HepG2 (cell line): ENCODE data around the gene MMP8. TPM values are rescaled to one million over a fixed set of nuclear protein-coding genes. Genes with fewer than 3 reads are reported as not detected.

ENCODE experiments used
- ATAC-seq: fragments of 200-7000 bp; cut with Tn5 transposase; 3 replicates; pipeline ENCODE4 v1.9.1; 2020; ENCODE audit warnings: mild to moderate bottlenecking, moderate library complexity
- BruUV-seq: library from RNA; stranded (reverse); fragments of 400-500 nt; replicated peaks from 2 replicates; lab custom pipeline; 2021; lab: Mats Ljungman, UMichigan
- CTCF ChIA-PET: fragments of 300-600 bp; formaldehyde crosslinking; extraction: SDS; loops from one replicate; lab custom pipeline; 2021; ENCODE audit warnings: low total read pairs, inconsistent platforms, low intra/inter-chr PET ratio; lab: Yijun Ruan, JAX
- POLR2A ChIA-PET: fragments of 350-600 bp; sonication (Branson Sonifier 250); formaldehyde crosslinking; loops from one replicate; lab custom pipeline; 2020; ENCODE audit warnings: antibody characterized with exemption, inconsistent platforms; lab: Yijun Ruan, JAX
- DNase-seq: peaks from one replicate; pipeline ENCODE4 v3.0.0-alpha.2; 2015; ENCODE audit warnings: low spot score
- FAIRE-seq: peaks from 3 replicates; lab custom pipeline; 2011; peaks lifted over from hg19 to GRCh38; lab: Jason Lieb, UNC
- H2AFZ ChIP-seq: one replicate; pipeline ENCODE4 v1.6.1; 2011; ENCODE audit warnings: low read length, inconsistent platforms
- H3K27ac ChIP-seq: fragments of 300-600 bp; 3 replicates; pipeline ENCODE4 v1.8.0; 2011; ENCODE audit warnings: mixed run types, mild to moderate bottlenecking, mixed read lengths, low read length, inconsistent platforms; ENCODE audit not compliant: insufficient read depth; ENCODE audit errors: extremely low read length
- H3K27me3 ChIP-seq, 2 experiments: fragments of 200-600 bp in 1 of 2; 2 replicates in 1 of 2; 3 replicates in 1 of 2; pipeline versions ENCODE4 v1.6.0 to v1.8.0; 2011; ENCODE audit warnings: low read length in 2 of 2, mild to moderate bottlenecking in 2 of 2, moderate library complexity in 2 of 2, inconsistent platforms in 1 of 2; ENCODE audit not compliant: insufficient read depth in 2 of 2, control insufficient read depth in 1 of 2
- H3K36me3 ChIP-seq, 2 experiments: fragments of 200-600 bp in 1 of 2; replicated peaks in 1 of 2; 2 replicates in 1 of 2; 3 replicates in 1 of 2; pipeline versions ENCODE4 v1.5.1 to v1.8.0; 2011; ENCODE audit warnings: low read length in 2 of 2, inconsistent platforms in 1 of 2; ENCODE audit not compliant: insufficient read depth in 2 of 2, control insufficient read depth in 1 of 2
- H3K4me1 ChIP-seq: 2 replicates; pipeline ENCODE4 v1.5.1; 2012; ENCODE audit warnings: low read length, inconsistent platforms; ENCODE audit not compliant: insufficient read depth
- H3K4me2 ChIP-seq: 2 replicates; pipeline ENCODE4 v1.6.0; 2011; ENCODE audit warnings: low read depth, low read length, inconsistent platforms
- H3K4me3 ChIP-seq, 3 experiments: fragments of 200-600 bp in 1 of 3; sonication (generic), shearing (Covaris generic) in 1 of 3; replicated peaks in 1 of 3; 2 replicates each; pipeline ENCODE4 v1.5.1; 2011 to 2016; ENCODE audit warnings: low read length in 3 of 3, inconsistent platforms in 2 of 3, low read depth in 2 of 3, mild to moderate bottlenecking in 2 of 3, control low read depth in 1 of 3, mixed read lengths in 1 of 3; ENCODE audit not compliant: insufficient read depth in 1 of 3
- H3K79me2 ChIP-seq: one replicate; pipeline ENCODE4 v1.6.1; 2011; ENCODE audit warnings: low read length, inconsistent platforms; ENCODE audit not compliant: insufficient read depth
- H3K9ac ChIP-seq: 2 replicates; pipeline ENCODE4 v1.6.0; 2011; ENCODE audit warnings: mild to moderate bottlenecking, low read depth, low read length, inconsistent platforms; ENCODE audit not compliant: insufficient read depth
- H3K9me3 ChIP-seq: 2 replicates; pipeline ENCODE4 v1.5.1; 2012; ENCODE audit warnings: mild to moderate bottlenecking, low read length
- H4K20me1 ChIP-seq: 2 replicates; pipeline ENCODE4 v1.6.0; 2011; ENCODE audit warnings: inconsistent platforms, mild to moderate bottlenecking, low read length, moderate library complexity; ENCODE audit not compliant: insufficient read depth
- CREM ChIP-seq, 2 experiments: sonication (generic) in 1 of 2; formaldehyde crosslinking in 1 of 2; IDR thresholded peaks; 2 replicates each; pipeline versions ENCODE4 v1.4.0 to v1.6.1; 2016 to 2020; ENCODE audit warnings: antibody characterized with exemption in 1 of 2, mild to moderate bottlenecking in 1 of 2, missing genetic modification reagents in 1 of 2
- EED ChIP-seq: sonication (generic); formaldehyde crosslinking; IDR thresholded peaks from 2 replicates; pipeline ENCODE4 v1.5.0; 2020; ENCODE audit warnings: mild to moderate bottlenecking, missing genetic modification reagents
- FOXO1 ChIP-seq: sonication (generic); formaldehyde crosslinking; IDR thresholded peaks from 2 replicates; pipeline ENCODE4 v1.4.0; 2020; ENCODE audit warnings: missing genetic modification reagents
- HDAC2 ChIP-seq: sonication (generic); formaldehyde crosslinking; IDR thresholded peaks from 2 replicates; pipeline ENCODE4 v1.4.0; 2020; ENCODE audit warnings: missing genetic modification reagents
- KDM5B ChIP-seq: sonication (generic); formaldehyde crosslinking; IDR thresholded peaks from 2 replicates; pipeline ENCODE4 v1.4.0; 2020; ENCODE audit warnings: missing genetic modification reagents, mild to moderate bottlenecking, borderline replicate concordance
- NFE2L1 ChIP-seq: sonication (generic); formaldehyde crosslinking; IDR thresholded peaks from 2 replicates; pipeline ENCODE4 v1.4.0; 2020; ENCODE audit warnings: missing genetic modification reagents, mild to moderate bottlenecking, borderline replicate concordance
- POLR2A ChIP-seq, 2 experiments: IDR thresholded peaks; 2 replicates each; pipeline ENCODE4 v1.6.1; 2011; ENCODE audit warnings: low read depth in 2 of 2, low read length in 2 of 2, mild to moderate bottlenecking in 1 of 2, moderate library complexity in 1 of 2; ENCODE audit not compliant: insufficient read depth in 1 of 2
- RARG ChIP-seq: sonication (generic); formaldehyde crosslinking; IDR thresholded peaks from 2 replicates; pipeline ENCODE4 v1.4.0; 2020; ENCODE audit warnings: low read depth, mild to moderate bottlenecking, missing genetic modification reagents
- RBM22 ChIP-seq: fragments of 200-400 bp; formaldehyde crosslinking; optimal IDR thresholded peaks from 2 replicates; pipeline ENCODE3; 2017; ENCODE audit warnings: mild to moderate bottlenecking, low read length, moderate library complexity
- SP1 ChIP-seq, 2 experiments: fragments of 450-650 bp in 1 of 2; sonication (generic) in 1 of 2; formaldehyde crosslinking in 1 of 2; IDR thresholded peaks; 2 replicates each; pipeline versions ENCODE4 v1.4.0 to v1.6.1; 2016 to 2020; ENCODE audit warnings: missing genetic modification reagents in 1 of 2
- SYNCRIP ChIP-seq: fragments of 200-400 bp; formaldehyde crosslinking; IDR thresholded peaks from 2 replicates; pipeline ENCODE4 v1.6.1; 2018; ENCODE audit warnings: mild to moderate bottlenecking, low read depth, low read length; ENCODE audit not compliant: insufficient read depth
- ZBTB2 ChIP-seq: sonication (generic); formaldehyde crosslinking; IDR thresholded peaks from 2 replicates; pipeline ENCODE4 v1.8.0; 2022; ENCODE audit warnings: low read depth, missing genetic modification reagents
- ZBTB43 ChIP-seq: sonication (generic); formaldehyde crosslinking; conservative IDR thresholded peaks from 2 replicates; pipeline ENCODE4 v1.4.0; 2020; ENCODE audit warnings: missing genetic modification reagents
- ZFP36L2 ChIP-seq: sonication (generic); formaldehyde crosslinking; IDR thresholded peaks from 2 replicates; pipeline ENCODE4 v1.4.0; 2020; ENCODE audit warnings: missing genetic modification reagents
- ZFP62 ChIP-seq: sonication (generic); formaldehyde crosslinking; IDR thresholded peaks from 2 replicates; pipeline ENCODE4 v1.4.0; 2020; ENCODE audit warnings: missing genetic modification reagents
- ZNF335 ChIP-seq: sonication (generic); formaldehyde crosslinking; IDR thresholded peaks from 2 replicates; pipeline ENCODE4 v1.4.0; 2020; ENCODE audit warnings: missing genetic modification reagents
- ZSCAN12 ChIP-seq: sonication (generic); formaldehyde crosslinking; IDR thresholded peaks from 2 replicates; pipeline ENCODE4 v1.9.0; 2021; ENCODE audit warnings: mild to moderate bottlenecking, missing genetic modification reagents
- WGBS: methylation state at CpG from one replicate; pipeline ENCODE4 v1.1.6; 2017; ENCODE audit warnings: low lambda C conversion rate; 5-methylcytosine and 5-hydroxymethylcytosine counted together
- in situ Hi-C: cut with HindIII; loops from 2 replicates; pipeline ENCODE4 v1.10.0; 2017; ENCODE audit warnings: low pct_unique_long_range_greater_than_20kb; ENCODE audit not compliant: extremely low pct_ligation_motif_present
- intact Hi-C: fragments of 100-400 bp; cut with micrococcal nuclease; formaldehyde crosslinking; loops from one replicate; pipeline ENCODE4 v1.10.0; 2022; ENCODE audit not compliant: unreplicated experiment
- polyA plus RNA-seq, 8 experiments: library from polyadenylated mRNA; depleted of rRNA in 3 of 8; stranded (reverse) in 7 of 8; unstranded in 1 of 8; fragments of >200 nt; fragmentation: Illumina TruSeq in 4 of 8; extraction: Trizol in 4 of 8; gene quantifications; 2 replicates each; pipeline versions ENCODE4 v1.2.1 to v1.2.3, GENCODE V29; 2011 to 2016; ENCODE audit warnings: low read depth in 4 of 8, missing spikeins in 1 of 8, mixed read lengths in 1 of 8; ENCODE audit not compliant: insufficient read depth in 1 of 8
- total RNA-seq, 5 experiments: library from RNA; depleted of rRNA; stranded (reverse); fragments of >200 nt; fragmentation: Illumina TruSeq; extraction: Trizol; gene quantifications; 2 replicates each; pipeline ENCODE4 v1.2.3, GENCODE V29; 2016; ENCODE audit warnings: low read depth in 1 of 5

Gene MMP8
- total and polyA plus RNA-seq, 2 of the 13 experiments (the other 11 are each of a cell fraction or from before 2014, with no cell fraction given) = not detected

- Histone ChIP-seq H2AFZ (no peak overlapping the region), H3K4me1 (no peaks in the 10 kb centered on the region), H3K27ac (no peak overlapping the region), H3K27me3 (no peaks in the 10 kb centered on the region; a peak in 1 of 5 replicates), H3K4me3 (no peak overlapping the region), H4K20me1 (no peaks in the 10 kb centered on the region), H3K36me3 (no peaks in the 10 kb centered on the region), H3K9ac (no peak overlapping the region), H3K79me2 (no peaks in the 10 kb centered on the region), H3K9me3 (no peaks in the 10 kb centered on the region), H3K4me2 (no peak overlapping the region)
- intact Hi-C loops = no loop called here
- FAIRE-seq (no peak), DNase-seq (no peak), ATAC-seq (no peak)
- TF ChIP-seq POLR2A (IDR thresholded peaks at IDR 0.05; ENCODE audit: insufficient read depth in 1 of 2, low read depth in 2 of 2, low read length in 2 of 2) (no peak), RBM22 (no peak), SP1 (IDR thresholded peaks at IDR 0.05) (no peak), SP1 (CRISPR knock-in tag; IDR thresholded peaks at IDR 0.05) (no peak), KDM5B (CRISPR knock-in tag) (no peak), RARG (CRISPR knock-in tag) (no peak)
- CTCF ChIA-PET = no interaction called here
- in situ Hi-C loops = no loop called here
- POLR2A ChIA-PET = no interaction called here
- BruUV-seq = no TSS peak
Observed at GRCh38 chr11:102717280-102717679, 7.5 kb downstream of the MMP8 start.

- ChIA-PET POLR2A (no interaction called here), CTCF (no interaction called here)
- no peaks in the 10 kb centered on the region for H4K20me1 ChIP-seq
- FAIRE-seq (no peak), ATAC-seq (no peak), DNase-seq (no peak)
- H3K27me3 ChIP-seq = no peaks in the 10 kb centered on the region; a peak in 1 of 5 replicates
- in situ Hi-C loops = no loop called here
- BruUV-seq = no TSS peak
- no peaks in the 10 kb centered on the region for H3K9me3 ChIP-seq
- H3K4me1 ChIP-seq = no peaks in the 10 kb centered on the region
- H3K27ac ChIP-seq = no peak overlapping the region
- no peaks in the 10 kb centered on the region for H3K36me3 ChIP-seq
- WGBS = 5% methylated on average over 1 of the region's 1 CpG
- no peak overlapping the region for H3K4me3 ChIP-seq
- H3K79me2 ChIP-seq = no peaks in the 10 kb centered on the region
- no peak overlapping the region for H3K9ac ChIP-seq
- H2AFZ ChIP-seq = no peak overlapping the region
- no peak overlapping the region for H3K4me2 ChIP-seq
- intact Hi-C loops = no loop called here
- TF ChIP-seq HDAC2 (no peak), CREM (IDR thresholded peaks at IDR 0.05) (no peak), CREM (CRISPR knock-in tag; IDR thresholded peaks at IDR 0.05) (no peak), ZNF335 (CRISPR knock-in tag) (no peak), NFE2L1 (CRISPR knock-in tag) (no peak), ZSCAN12 (no peak), ZBTB43 (CRISPR knock-in tag) (no peak), FOXO1 (CRISPR knock-in tag) (no peak), EED (CRISPR knock-in tag) (no peak), ZFP62 (CRISPR knock-in tag) (no peak), SYNCRIP (no peak), ZBTB2 (no peak), ZFP36L2 (CRISPR knock-in tag) (no peak)
Observed at GRCh38 chr11:102716527-102716926, 8.2 kb downstream of the MMP8 start.
